Natural killer cell treated with Interleukin-12 subunit alpha and Interleukin-12 subunit beta and Interleukin-15 and Interleukin-18, amount 100 ng/mL, for 72 hours (primary cell): Measurements from ENCODE around the gene DPYSL3. TPM values are rescaled to one million over a fixed set of nuclear protein-coding genes. Genes with fewer than 3 reads are reported as not detected.

Source experiments
- ATAC-seq, 2 donors: fragments of 150-1000 bp; cut with Tn5 transposase in 1 of 2; sonication (Bioruptor Pico), chemical (Tn5 transposase) in 1 of 2; 2 replicates each; pipeline ENCODE4 v1.10.0; 2021
- DNase-seq: peaks from one replicate; pipeline ENCODE4 v3.0.0; 2022; ENCODE audit warnings: low spot score
- H3K27ac Mint-ChIP-seq, 2 donors: 1 replicate in 1 of 2; 2 replicates in 1 of 2; pipeline ENCODE4 v1.8.0; 2022; ENCODE audit warnings: mixed read lengths in 2 of 2, mild to moderate bottlenecking in 1 of 2, moderate library complexity in 1 of 2
- H3K27me3 Mint-ChIP-seq, 2 donors: 1 replicate in 1 of 2; 2 replicates in 1 of 2; pipeline ENCODE4 v1.8.0; 2022; ENCODE audit warnings: mixed read lengths in 2 of 2
- H3K36me3 Mint-ChIP-seq: one replicate; pipeline ENCODE4 v1.8.0; 2022; ENCODE audit warnings: mixed read lengths
- H3K4me1 Mint-ChIP-seq, 2 donors: 1 replicate in 1 of 2; 2 replicates in 1 of 2; pipeline ENCODE4 v1.8.0; 2022; ENCODE audit warnings: low read depth in 2 of 2, mixed read lengths in 2 of 2, mild to moderate bottlenecking in 1 of 2
- H3K4me3 Mint-ChIP-seq: one replicate; pipeline ENCODE4 v1.8.0; 2022; ENCODE audit warnings: mixed read lengths
- H3K9me3 Mint-ChIP-seq: 2 replicates; pipeline ENCODE4 v1.8.0; 2022; ENCODE audit warnings: mixed read lengths
- total RNA-seq, 2 donors: library from RNA; stranded (reverse); gene quantifications; one replicate each; pipeline ENCODE4 v1.2.3, GENCODE V29; 2022

DPYSL3 gene
- total RNA-seq, 2 donors from 2014 or later = 0.07 TPM; not detected in 1

DNA sequence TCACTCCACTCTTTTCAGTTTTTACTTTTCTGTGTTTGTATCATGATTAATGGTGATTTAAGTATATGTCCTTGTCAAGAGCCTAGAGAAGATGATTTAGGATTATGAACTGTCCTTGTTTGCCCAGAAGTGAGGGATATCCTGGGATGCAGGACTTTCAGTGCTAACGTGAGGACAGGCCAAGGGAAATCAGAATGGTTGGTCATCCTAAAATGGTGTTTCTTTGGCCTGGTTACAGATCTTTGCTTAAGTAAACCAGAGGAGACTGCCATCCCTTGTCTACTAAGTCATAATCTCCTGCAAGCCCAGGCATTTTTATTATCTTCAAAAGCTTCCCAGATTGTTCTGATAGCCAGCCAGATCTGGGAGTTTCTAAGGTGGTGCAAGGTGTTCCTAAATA lies 22.3 kb upstream of the DPYSL3 start:
- Mint-ChIP-seq H3K27ac (no peak overlapping the region), H3K4me1 (no peaks in the 10 kb centered on the region), H3K36me3 (no peaks in the 10 kb centered on the region), H3K9me3 (no peaks in the 10 kb centered on the region), H3K4me3 (no peak overlapping the region), H3K27me3 (peaks cover 12 to 39% of the 10 kb centered on the region in 2 donors)
- ATAC-seq (no peak), DNase-seq (no peak)

DNA sequence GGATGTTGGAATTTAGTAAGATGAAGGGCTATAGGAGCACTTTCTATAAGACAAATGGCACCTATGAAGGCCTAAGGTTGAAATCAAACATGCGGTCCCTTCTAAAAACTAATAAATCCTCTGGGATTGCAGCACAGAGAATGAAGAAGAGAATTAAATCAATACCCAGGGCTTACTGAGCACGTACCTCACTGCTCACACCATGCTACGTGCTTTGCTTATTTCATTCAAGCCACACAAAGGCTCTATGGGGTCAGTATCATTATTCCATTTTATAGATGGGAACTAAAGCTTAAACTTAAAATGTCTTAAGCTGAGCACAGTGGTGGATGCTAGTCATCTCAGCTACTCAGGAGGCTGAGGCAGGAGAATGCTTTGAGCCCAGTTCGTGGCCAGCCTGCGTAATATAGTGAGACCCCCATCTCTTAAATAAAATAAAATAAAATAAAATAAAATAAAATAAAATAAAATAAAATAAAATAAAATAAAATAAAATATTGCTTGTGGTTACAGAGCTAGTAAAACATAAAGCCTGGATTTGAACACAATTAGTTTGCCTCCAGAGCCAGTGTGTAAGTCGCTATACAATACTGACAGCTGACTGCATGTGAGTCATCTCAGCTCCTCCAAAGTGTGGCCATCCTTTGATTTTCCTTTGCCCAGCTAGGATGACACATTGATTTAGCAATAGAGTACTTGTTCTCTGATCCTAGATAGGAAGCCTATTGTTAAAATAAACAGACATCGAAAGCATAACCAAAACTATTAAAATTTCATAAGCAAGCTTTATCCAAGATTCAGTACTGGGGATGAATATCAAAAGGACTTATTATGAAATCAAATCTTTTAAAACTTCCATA lies 20.9 kb upstream of the DPYSL3 start:
- Mint-ChIP-seq H3K9me3 (no peaks in the 10 kb centered on the region), H3K4me1 (no peaks in the 10 kb centered on the region), H3K27ac (no peak overlapping the region), H3K36me3 (no peaks in the 10 kb centered on the region), H3K4me3 (no peak overlapping the region), H3K27me3 (peaks cover 14 to 32% of the 10 kb centered on the region in 2 donors)
- ATAC-seq (no peak), DNase-seq (no peak)

- Mint-ChIP-seq H3K4me3 (no peak overlapping the region), H3K27me3 (peaks cover 14 to 26% of the 10 kb centered on the region in 2 donors), H3K27ac (no peak overlapping the region), H3K36me3 (no peaks in the 10 kb centered on the region), H3K4me1 (no peaks in the 10 kb centered on the region), H3K9me3 (no peaks in the 10 kb centered on the region)
- DNase-seq (no peak), ATAC-seq (no peak)
Measured at GRCh38 chr5:147523069-147523468, 13.2 kb upstream of the DPYSL3 start.

GRCh38 chr5:147522435-147522834 lies 12.6 kb upstream of the DPYSL3 start:
- Mint-ChIP-seq H3K36me3 (no peaks in the 10 kb centered on the region), H3K4me1 (no peaks in the 10 kb centered on the region), H3K4me3 (no peak overlapping the region), H3K27ac (no peak overlapping the region), H3K27me3 (peaks cover 15 to 20% of the 10 kb centered on the region in 2 donors), H3K9me3 (no peaks in the 10 kb centered on the region)
- ATAC-seq = no peak
- no peak for DNase-seq

DNA sequence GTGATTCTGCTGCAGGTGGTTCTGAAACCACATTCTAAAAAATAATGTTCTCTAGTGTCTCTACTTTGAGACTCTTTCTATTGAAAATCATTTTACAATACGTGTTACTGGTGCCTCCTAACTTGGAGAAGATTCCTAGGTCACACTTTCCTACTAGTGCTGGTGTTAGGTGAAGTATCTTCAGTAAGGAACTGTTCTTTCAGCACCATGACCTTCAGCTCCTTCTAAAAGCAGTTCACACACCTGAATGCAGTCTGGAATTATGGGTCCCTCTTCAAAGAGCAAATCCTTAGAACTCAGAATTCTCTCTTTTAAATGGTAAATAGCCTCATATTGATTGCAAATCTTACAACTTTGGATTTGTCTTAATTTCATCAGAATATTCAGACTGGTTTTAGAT lies 10.6 kb upstream of the DPYSL3 start:
- ATAC-seq = no peak
- no peak overlapping the region for H3K4me3 Mint-ChIP-seq

DNA sequence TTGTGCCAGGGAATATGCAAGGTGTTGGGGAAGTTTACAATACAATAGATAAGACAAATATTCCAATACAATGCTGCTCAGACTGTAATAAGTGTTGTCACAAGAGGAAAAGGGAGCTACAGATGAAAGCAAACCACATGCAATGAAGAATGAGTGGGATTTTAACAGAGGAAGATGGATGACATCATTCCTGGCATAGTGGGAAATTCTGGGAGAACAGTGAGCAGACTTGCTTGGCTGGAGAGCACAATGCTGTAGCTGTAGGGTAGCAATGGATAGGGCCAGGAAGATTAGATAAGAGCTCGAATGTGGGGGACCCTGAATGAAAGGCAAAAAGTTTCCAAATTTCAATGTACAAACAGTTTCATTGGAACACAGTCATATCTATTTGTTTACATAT lies 9.5 kb upstream of the DPYSL3 start:
- Mint-ChIP-seq H3K27me3 (peaks cover 9 to 13% of the 10 kb centered on the region in 2 donors), H3K4me1 (no peaks in the 10 kb centered on the region), H3K4me3 (no peak overlapping the region), H3K27ac (no peak overlapping the region), H3K36me3 (no peaks in the 10 kb centered on the region), H3K9me3 (no peaks in the 10 kb centered on the region)
- DNase-seq (no peak), ATAC-seq (no peak)

More for the DNA sequence above, 10.6 kb upstream of the DPYSL3 start:
- Mint-ChIP-seq H3K9me3 (no peaks in the 10 kb centered on the region), H3K36me3 (no peaks in the 10 kb centered on the region), H3K4me1 (no peaks in the 10 kb centered on the region), H3K27ac (no peak overlapping the region), H3K27me3 (peaks cover 12 to 13% of the 10 kb centered on the region in 2 donors)
- DNase-seq = no peak

DNA sequence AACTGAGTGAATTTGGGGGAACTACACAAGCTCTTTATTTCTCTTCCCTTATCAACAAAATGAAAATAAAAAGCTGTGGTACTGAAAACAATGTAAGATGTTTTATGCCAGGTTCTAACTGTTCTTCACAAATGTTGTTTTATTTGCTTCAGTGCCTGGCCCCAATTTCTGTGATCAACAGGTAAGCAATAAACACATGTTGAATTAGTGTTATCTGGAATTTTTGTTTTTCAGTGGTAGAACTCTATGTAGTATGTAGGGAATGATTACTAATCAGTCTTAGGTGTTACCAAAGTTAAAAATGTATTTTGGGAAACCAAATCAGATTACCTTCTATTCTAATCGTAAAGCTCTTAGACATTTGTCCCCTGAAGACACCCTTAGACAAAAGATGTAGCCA lies 7.5 kb upstream of the DPYSL3 start:
- no peaks in the 10 kb centered on the region for H3K4me1 Mint-ChIP-seq
- DNase-seq (no peak), ATAC-seq (no peak)
- H3K27me3 Mint-ChIP-seq = peaks cover 9 to 11% of the 10 kb centered on the region in 2 donors
- no peak overlapping the region for H3K27ac Mint-ChIP-seq
- no peaks in the 10 kb centered on the region for H3K36me3 Mint-ChIP-seq
- H3K9me3 Mint-ChIP-seq = no peaks in the 10 kb centered on the region
- no peak overlapping the region for H3K4me3 Mint-ChIP-seq

- H3K27me3 Mint-ChIP-seq = peaks cover 11 to 14% of the 10 kb centered on the region in 2 donors
- DNase-seq (no peak), ATAC-seq (no peak)
- H3K9me3 Mint-ChIP-seq = no peaks in the 10 kb centered on the region
- H3K27ac Mint-ChIP-seq = no peak overlapping the region
- peaks cover 2% of the 10 kb centered on the region for H3K36me3 Mint-ChIP-seq
- H3K4me1 Mint-ChIP-seq = peaks cover 0 to 2% of the 10 kb centered on the region in 2 donors
- no peak overlapping the region for H3K4me3 Mint-ChIP-seq
Measured at GRCh38 chr5:147515269-147515668, 5.4 kb upstream of the DPYSL3 start.

DNA sequence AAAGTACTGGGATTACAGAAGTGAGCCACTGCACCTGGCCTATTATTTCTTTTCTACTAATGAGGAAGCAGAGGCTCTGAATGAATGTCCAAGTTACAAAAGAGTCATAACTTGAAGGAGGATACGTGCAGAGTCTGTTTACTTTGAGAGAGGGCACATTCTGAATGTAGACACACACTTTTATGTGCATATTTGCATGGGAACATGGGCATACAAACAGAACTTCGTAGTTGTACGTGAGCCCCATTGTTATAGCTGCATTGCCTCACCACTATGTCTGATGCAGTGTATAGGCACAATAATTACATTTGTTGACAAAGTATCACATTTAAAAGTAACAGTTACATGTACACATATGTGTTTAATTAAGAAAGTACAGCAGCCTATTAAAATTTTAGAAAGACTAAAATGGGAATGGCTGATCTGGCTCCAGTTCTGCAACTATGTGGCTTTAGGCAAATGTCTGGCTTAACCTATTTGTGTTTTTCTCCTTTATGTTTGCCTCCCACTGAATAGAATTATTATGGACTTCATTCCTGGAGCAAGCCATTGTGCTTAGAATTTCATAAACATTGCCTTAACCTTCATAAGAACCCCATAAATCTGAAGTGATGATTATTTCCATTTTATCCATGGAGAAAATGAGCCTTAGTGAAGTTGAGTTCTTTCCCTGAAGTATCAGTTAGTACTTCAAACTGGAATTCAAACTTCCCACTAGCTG lies 3.0 kb upstream of the DPYSL3 start:
- Mint-ChIP-seq H3K27me3 (peaks cover 23 to 29% of the 10 kb centered on the region in 2 donors), H3K36me3 (peaks cover 5% of the 10 kb centered on the region), H3K4me1 (peaks cover 0 to 3% of the 10 kb centered on the region in 2 donors), H3K27ac (no peak overlapping the region), H3K4me3 (no peak overlapping the region), H3K9me3 (no peaks in the 10 kb centered on the region)
- ATAC-seq = no peak
- DNase-seq = no peak

DNA sequence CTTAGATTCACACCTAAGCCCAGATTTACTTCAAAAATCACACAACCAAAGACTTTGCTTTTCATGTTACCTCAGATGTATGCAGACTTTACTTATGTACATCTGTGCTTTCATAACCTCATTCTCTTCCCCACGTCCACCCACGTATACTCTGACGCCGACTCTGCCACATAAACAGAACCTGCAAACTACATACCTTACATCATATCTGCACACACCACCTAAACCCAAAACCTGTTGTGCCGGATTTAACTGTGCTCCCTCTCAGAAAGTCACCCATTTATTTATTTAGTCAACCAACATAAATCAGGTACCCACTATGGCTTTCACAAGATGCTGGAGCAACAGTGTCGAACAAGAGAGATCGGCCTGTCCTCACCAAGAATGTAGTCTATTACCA lies 1.0 kb upstream of the DPYSL3 start:
- DNase-seq = no peak
- H3K9me3 Mint-ChIP-seq = no peaks in the 10 kb centered on the region

DNA sequence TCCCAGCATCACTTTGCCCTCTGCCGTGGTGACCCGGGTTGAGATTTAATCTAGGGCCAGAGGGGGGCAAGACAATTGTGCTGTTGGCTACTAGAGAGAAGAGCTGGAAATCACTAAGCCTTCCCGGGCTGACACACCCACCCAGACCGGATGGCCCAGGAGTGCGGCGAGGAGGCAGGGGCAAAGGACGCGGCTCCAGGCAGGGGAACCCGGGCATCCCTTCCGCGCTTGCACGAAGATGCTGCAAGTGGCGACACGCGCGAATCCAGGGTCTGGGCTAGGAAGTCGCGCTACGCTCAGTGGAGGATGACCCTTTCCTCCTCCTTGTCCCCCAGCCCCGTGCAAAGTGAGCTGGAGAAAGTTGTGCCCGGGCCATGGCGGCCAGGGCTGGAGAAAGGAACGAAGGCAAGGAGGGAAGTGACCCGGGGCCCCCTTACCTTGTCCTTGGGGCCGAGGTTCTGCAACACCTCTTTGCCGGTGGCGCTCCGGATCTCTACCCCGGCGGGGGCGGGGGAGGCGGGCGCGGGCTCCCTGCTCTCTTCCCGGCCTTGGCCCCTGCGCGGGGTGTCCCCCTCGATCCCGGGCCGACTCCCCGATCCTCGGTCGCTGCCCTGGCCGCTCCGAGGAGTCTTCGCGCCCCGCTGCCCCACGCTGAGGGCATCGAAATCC lies 693 bp downstream of the DPYSL3 start:
- Mint-ChIP-seq H3K27ac (no peak overlapping the region), H3K27me3 (peaks cover 28 to 42% of the 10 kb centered on the region in 2 donors), H3K36me3 (peaks cover 5% of the 10 kb centered on the region), H3K4me1 (peaks cover 0 to 3% of the 10 kb centered on the region in 2 donors), H3K9me3 (no peaks in the 10 kb centered on the region), H3K4me3 (no peak overlapping the region)
- ATAC-seq (no peak), DNase-seq (no peak)

More for the DNA sequence above, 1.0 kb upstream of the DPYSL3 start:
- Mint-ChIP-seq H3K4me1 (peaks cover 0 to 3% of the 10 kb centered on the region in 2 donors), H3K4me3 (no peak overlapping the region), H3K36me3 (peaks cover 5% of the 10 kb centered on the region), H3K27ac (no peak overlapping the region), H3K27me3 (peaks cover 28 to 42% of the 10 kb centered on the region in 2 donors)
- ATAC-seq = no peak

DNA sequence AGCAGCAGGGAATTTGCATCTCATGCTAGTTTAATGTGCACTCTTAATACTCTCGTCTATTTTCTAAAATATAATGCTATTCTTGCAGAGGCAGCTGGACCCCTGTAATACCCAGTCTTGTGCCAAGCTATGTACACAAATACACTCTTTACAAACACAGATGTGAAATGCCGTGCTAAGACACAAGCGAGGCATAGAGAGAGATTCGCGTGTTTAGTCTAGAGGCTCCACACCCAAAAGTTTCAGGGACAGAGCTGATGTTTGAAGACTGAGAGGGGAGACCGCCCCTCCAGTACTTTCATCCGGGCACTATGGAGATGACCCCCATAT lies 1.2 kb downstream of the DPYSL3 start:
- Mint-ChIP-seq H3K27me3 (peaks cover 32 to 42% of the 10 kb centered on the region in 2 donors), H3K27ac (no peak overlapping the region), H3K9me3 (no peaks in the 10 kb centered on the region), H3K4me3 (no peak overlapping the region), H3K4me1 (peaks cover 0 to 3% of the 10 kb centered on the region in 2 donors), H3K36me3 (peaks cover 5% of the 10 kb centered on the region)
- no peak for ATAC-seq
- no peak for DNase-seq

- Mint-ChIP-seq H3K4me3 (no peak overlapping the region), H3K36me3 (peaks cover 5% of the 10 kb centered on the region), H3K27me3 (peaks cover 32 to 42% of the 10 kb centered on the region in 2 donors), H3K27ac (no peak overlapping the region), H3K9me3 (no peaks in the 10 kb centered on the region), H3K4me1 (peaks cover 0 to 3% of the 10 kb centered on the region in 2 donors)
- no peak for DNase-seq
- no peak for ATAC-seq
Measured at GRCh38 chr5:147507480-147508126, 2.3 kb downstream of the DPYSL3 start.
